Adrenal gland (tissue), 12 donors: Measurements from ENCODE around the gene ACTG1. TPM values are rescaled to one million over a fixed set of nuclear protein-coding genes. Genes with fewer than 3 reads are reported as not detected.

Experiments used
- DNase-seq, 7 donors: peaks; one replicate each; pipeline ENCODE4 v3.0.0-alpha.2; 2019 to 2020
- H3K27ac ChIP-seq, 5 donors: fragments of 200-600 bp; sonication (generic) in 4 of 5; 1 replicate in 3 of 5; 2 replicates in 2 of 5; pipeline versions ENCODE4 v1.5.1 to v1.8.0; 2016 to 2020; ENCODE audit warnings: mild to moderate bottlenecking in 1 of 5
- H3K27me3 ChIP-seq: fragments of 200-600 bp; 2 replicates; pipeline ENCODE4 v1.8.0; 2021
- H3K36me3 ChIP-seq, 2 donors: fragments of 200-600 bp; replicated peaks in 1 of 2; 1 replicate in 1 of 2; 2 replicates in 1 of 2; pipeline versions ENCODE4 v1.5.1 to v1.8.0; 2018 to 2022
- H3K4me1 ChIP-seq, 2 donors: fragments of 200-600 bp; replicated peaks in 1 of 2; 1 replicate in 1 of 2; 2 replicates in 1 of 2; pipeline versions ENCODE4 v1.5.1 to v1.8.0; 2018 to 2021
- H3K4me3 ChIP-seq, 4 donors: fragments of 200-600 bp; sonication (generic) in 3 of 4; one replicate each; pipeline ENCODE4 v1.5.1; 2016 to 2018
- H3K9me3 ChIP-seq, 3 donors: fragments of 200-600 bp; sonication (generic) in 1 of 3; replicated peaks in 1 of 3; 1 replicate in 2 of 3; 2 replicates in 1 of 3; pipeline versions ENCODE4 v1.5.1 to v1.8.0; 2016 to 2021
- POLR2A ChIP-seq, 2 donors: fragments of 450-650 bp; IDR thresholded peaks; one replicate each; pipeline ENCODE4 v1.6.1; 2017; ENCODE audit warnings: antibody characterized with exemption in 2 of 2, mild to moderate bottlenecking in 2 of 2, moderate library complexity in 1 of 2
- WGBS, 4 donors: extraction: QIAGEN DNeasy Blood & Tissue Kit in 2 of 4; methylation state at CpG; one replicate each; pipeline versions ENCODE4 v1.1.5 to v1.1.7; 2013 to 2017; 5-methylcytosine and 5-hydroxymethylcytosine counted together
- intact Hi-C, 2 donors: fragments of 100-400 bp; cut with DNase I; formaldehyde crosslinking; loops; one replicate each; pipeline versions ENCODE4 v1.14.1 to v1.15.0; 2022 to 2023
- polyA plus RNA-seq, 3 donors: library from polyadenylated mRNA; stranded (reverse); fragments of 200-250 nt in 2 of 3; fragments of 350-450 nt in 1 of 3; fragmentation: Illumina TruSeq in 1 of 3; extraction: RNeasy Lipid Tissue Mini Kit (QIAGEN cat#74804) in 1 of 3; gene quantifications; one replicate each; pipeline ENCODE4 v1.2.3, GENCODE V29; 2013 to 2014
- total RNA-seq, 9 donors: library from RNA; depleted of rRNA in 4 of 9; stranded (reverse); fragments of >200 nt in 4 of 9; fragments of 120-200 nt in 1 of 9; fragmentation: NEBNext Ultra II Directional in 1 of 9; extraction: Animal tissue kit (Norgen Biotek cat#: 25700) in 1 of 9; gene quantifications; one replicate each; pipeline versions ENCODE4 v1.1.0 to v1.2.4, GENCODE V29; 2013 to 2023
- TF ChIP-seq, protein P1 (sequence below), 6 experiments: fragments of 450-650 bp in 4 of 6; fragments of 200-600 bp in 2 of 6; sonication (generic) in 1 of 6; IDR thresholded peaks; 1 replicate in 5 of 6; 2 replicates in 1 of 6; pipeline versions ENCODE4 v1.5.1 to v1.8.0; 2016 to 2021; ENCODE audit warnings: antibody characterized with exemption in 6 of 6, mild to moderate bottlenecking in 2 of 6, moderate library complexity in 1 of 6
- donor health status: healthy with polysubstance abuse.
- donor health status: Bipolar disorder and iron deficiency.
- donor health status: DM: yes; HTN: yes; CAD: no.
- donor health status: DM: no; HTN: no; CAD: no.
- donor health status: DM: no; HTN: no; CAD: no.
- donor health status: DM: yes; HTN: yes; CAD: no.

ACTG1 gene
- total and polyA plus RNA-seq, 12 donors: 828 to 6,446 (median 2,144) TPM

GRCh38 chr17:81539571-81539900 lies 26.9 kb upstream of the ACTG1 start:
- H3K27ac ChIP-seq: no peak overlapping the region
- H3K9me3 ChIP-seq: no peaks in the 10 kb centered on the region
- peaks cover 21% of the 10 kb centered on the region for H3K27me3 ChIP-seq
- DNase-seq: no peak
- intact Hi-C loops: no loop called here
- H3K4me1 ChIP-seq: peaks cover 0 to 14% of the 10 kb centered on the region in 2 donors
- TF ChIP-seq, protein P1, sequence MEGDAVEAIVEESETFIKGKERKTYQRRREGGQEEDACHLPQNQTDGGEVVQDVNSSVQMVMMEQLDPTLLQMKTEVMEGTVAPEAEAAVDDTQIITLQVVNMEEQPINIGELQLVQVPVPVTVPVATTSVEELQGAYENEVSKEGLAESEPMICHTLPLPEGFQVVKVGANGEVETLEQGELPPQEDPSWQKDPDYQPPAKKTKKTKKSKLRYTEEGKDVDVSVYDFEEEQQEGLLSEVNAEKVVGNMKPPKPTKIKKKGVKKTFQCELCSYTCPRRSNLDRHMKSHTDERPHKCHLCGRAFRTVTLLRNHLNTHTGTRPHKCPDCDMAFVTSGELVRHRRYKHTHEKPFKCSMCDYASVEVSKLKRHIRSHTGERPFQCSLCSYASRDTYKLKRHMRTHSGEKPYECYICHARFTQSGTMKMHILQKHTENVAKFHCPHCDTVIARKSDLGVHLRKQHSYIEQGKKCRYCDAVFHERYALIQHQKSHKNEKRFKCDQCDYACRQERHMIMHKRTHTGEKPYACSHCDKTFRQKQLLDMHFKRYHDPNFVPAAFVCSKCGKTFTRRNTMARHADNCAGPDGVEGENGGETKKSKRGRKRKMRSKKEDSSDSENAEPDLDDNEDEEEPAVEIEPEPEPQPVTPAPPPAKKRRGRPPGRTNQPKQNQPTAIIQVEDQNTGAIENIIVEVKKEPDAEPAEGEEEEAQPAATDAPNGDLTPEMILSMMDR (IDR thresholded peaks at IDR 0.05): no peak
- no peak for TF ChIP-seq POLR2A (IDR thresholded peaks at IDR 0.05)
- peaks cover 0 to 36% of the 10 kb centered on the region in 2 donors for H3K36me3 ChIP-seq
- 80 to 91% (median 86%) methylated on average over 7 to 10 of the region's 10 CpGs for WGBS, 4 donors
- H3K4me3 ChIP-seq: no peak overlapping the region

DNA sequence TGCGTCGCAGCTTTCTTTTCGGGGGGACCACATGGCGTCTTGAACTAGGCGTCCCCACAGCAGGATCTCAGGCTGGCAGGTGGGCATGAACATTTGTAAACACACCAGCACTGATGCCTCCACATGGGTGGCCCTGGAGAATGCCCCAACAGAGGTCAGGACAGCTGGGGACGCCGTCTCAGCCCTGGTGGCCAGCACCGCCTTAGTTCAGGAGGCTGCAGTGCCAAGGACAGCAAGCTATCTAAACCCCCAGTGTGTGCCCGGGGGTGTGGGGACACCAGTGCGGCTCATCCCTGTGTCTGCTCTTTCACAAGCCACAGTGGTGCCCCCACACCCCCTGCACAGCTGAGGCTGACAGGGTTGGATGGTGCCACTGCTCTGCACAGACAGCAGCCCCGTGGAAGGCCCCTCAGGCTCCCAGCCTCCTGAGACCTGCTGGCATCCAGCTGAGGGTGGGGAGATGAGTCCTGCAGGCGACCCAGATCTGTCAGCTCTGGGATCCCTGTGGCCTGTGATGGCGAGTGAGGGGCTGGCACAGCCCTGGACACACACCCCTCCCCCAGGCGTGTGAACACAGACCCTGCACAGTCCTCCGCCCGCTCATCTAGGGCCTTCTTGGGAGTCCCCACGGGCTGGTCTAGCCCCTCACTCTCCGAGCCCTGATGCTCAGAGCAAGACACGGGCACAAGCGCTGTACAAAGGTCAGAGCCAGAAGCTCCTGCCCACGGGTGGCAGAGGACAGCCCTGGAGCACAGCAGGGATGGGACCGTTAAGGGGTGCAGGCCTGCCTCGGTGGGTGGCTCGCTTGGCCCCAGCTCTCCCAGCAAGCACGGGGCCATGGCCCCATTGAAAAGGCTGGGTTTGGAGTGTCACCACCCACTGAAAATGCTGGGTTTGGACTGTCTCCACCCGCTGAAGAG lies 26.3 kb upstream of the ACTG1 start:
- Histone ChIP-seq H3K27me3 (peaks cover 21% of the 10 kb centered on the region), H3K9me3 (no peaks in the 10 kb centered on the region), H3K4me1 (peaks cover 0 to 14% of the 10 kb centered on the region in 2 donors), H3K4me3 (no peak overlapping the region), H3K27ac (no peak overlapping the region), H3K36me3 (peaks cover 0 to 30% of the 10 kb centered on the region in 2 donors)
- intact Hi-C loops: no loop called here
- 91 to 95% (median 93%) methylated on average over 10 to 26 of the region's 26 CpGs for WGBS, 4 donors
- TF ChIP-seq POLR2A (IDR thresholded peaks at IDR 0.05): no peak
- TF ChIP-seq, protein P1 (IDR thresholded peaks at IDR 0.05): no peak
- no peak for DNase-seq

DNA sequence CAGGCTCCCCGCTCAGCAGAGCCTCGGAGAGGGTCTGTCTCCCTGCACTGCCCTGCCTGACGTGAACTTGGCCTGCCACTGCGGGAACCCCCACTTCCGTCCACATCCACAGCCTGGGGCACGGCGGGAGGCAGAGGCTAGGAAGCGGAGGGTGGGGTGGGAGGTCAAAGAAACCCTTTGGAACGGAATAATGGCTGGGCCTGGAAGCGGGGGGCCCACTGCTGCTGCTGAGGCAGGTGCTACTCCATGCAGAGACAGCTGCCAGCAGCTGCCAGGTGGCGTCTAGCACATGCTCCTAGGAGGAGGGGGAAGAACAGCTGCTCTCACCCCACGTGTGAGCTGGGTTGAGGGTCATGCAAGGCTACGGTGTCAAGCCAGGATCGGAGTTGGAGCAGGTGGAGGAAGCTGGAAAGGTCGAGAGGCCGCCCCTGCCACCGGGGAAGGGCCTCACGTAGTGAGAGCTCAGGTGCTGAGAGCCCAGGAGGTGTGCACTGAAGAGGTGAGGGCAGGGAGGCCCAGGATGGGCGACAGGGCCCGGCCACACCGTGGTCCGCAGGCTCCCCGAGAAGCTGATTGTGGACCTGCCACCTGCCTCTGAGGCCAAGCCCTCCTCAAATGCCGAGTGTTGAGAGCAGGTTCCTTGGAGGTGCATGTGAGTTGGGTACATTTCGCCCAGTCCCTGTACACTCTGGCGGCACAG lies 25.4 kb upstream of the ACTG1 start:
- intact Hi-C loops: no loop called here
- WGBS, 4 donors: 78 to 81% (median 79%) methylated on average over 18 to 26 of the region's 26 CpGs
- TF ChIP-seq, protein P1 (IDR thresholded peaks at IDR 0.05): no peak
- Histone ChIP-seq H3K27ac (no peak overlapping the region), H3K27me3 (peaks cover 21% of the 10 kb centered on the region), H3K4me1 (peaks cover 0 to 14% of the 10 kb centered on the region in 2 donors), H3K4me3 (no peak overlapping the region), H3K9me3 (no peaks in the 10 kb centered on the region), H3K36me3 (peaks cover 0 to 21% of the 10 kb centered on the region in 2 donors)
- DNase-seq: no peak

- H3K4me1 ChIP-seq: peaks cover 0 to 14% of the 10 kb centered on the region in 2 donors
- H3K27ac ChIP-seq: no peak overlapping the region
- no peak overlapping the region for H3K4me3 ChIP-seq
- H3K36me3 ChIP-seq: peaks cover 0 to 16% of the 10 kb centered on the region in 2 donors
- WGBS, 4 donors: 0 to 11% (median 8%) methylated on average over 1 to 17 of the region's 17 CpGs
- peaks cover 21% of the 10 kb centered on the region for H3K27me3 ChIP-seq
- intact Hi-C loops: no loop called here
- peak in 5 of 7 donors; percentile 43 to 65 (median 53) for DNase-seq
- H3K9me3 ChIP-seq: no peaks in the 10 kb centered on the region
- no peak for TF ChIP-seq POLR2A (IDR thresholded peaks at IDR 0.05)
- TF ChIP-seq, protein P1 (IDR thresholded peaks at IDR 0.05): peak; percentile 33 to 87 (median 66)
These were observed 24.8 kb upstream of the ACTG1 start for GRCh38 chr17:81537343-81537855.
